Measurements from ENCODE around the gene IL18RAP.

The IL18RAP gene

GRCh38 chr2:102422910-102423309 is at the start of gene IL18RAP:
IL18RAP (plus strand) TSS chr2:102423160; CDS start chr2:102423278, 118 bp downstream.
- DNase-seq (ENCODE audit: low read depth), result no peak

GRCh38 chr2:102376052-102376591 is 46.8 kb upstream of the IL18RAP start:
- DNase-seq (ENCODE audit: low read depth), result no peak

GRCh38 chr2:102383722-102384121 is 39.2 kb upstream of the IL18RAP start:
- no peak for DNase-seq (ENCODE audit: low read depth)

GRCh38 chr2:102385522-102385921 is 37.4 kb upstream of the IL18RAP start:
- DNase-seq (ENCODE audit: low read depth), result no peak

GRCh38 chr2:102386004-102386403 is 37.0 kb upstream of the IL18RAP start:
- no peak for DNase-seq (ENCODE audit: low read depth)

- no peak for DNase-seq (ENCODE audit: low read depth)
Measured at GRCh38 chr2:102386867-102387541, 36.0 kb upstream of the IL18RAP start.

- no peak for DNase-seq (ENCODE audit: low read depth)
Measured at GRCh38 chr2:102387763-102388546, 35.0 kb upstream of the IL18RAP start.

- DNase-seq (ENCODE audit: low read depth), result no peak
Measured at GRCh38 chr2:102391565-102391964, 31.4 kb upstream of the IL18RAP start.

- no peak for DNase-seq (ENCODE audit: low read depth)
Measured at GRCh38 chr2:102392096-102392495, 30.9 kb upstream of the IL18RAP start.

GRCh38 chr2:102392942-102393341 is 30.0 kb upstream of the IL18RAP start:
- no peak for DNase-seq (ENCODE audit: low read depth)

- DNase-seq (ENCODE audit: low read depth), result no peak
Measured at GRCh38 chr2:102396012-102396411, 26.9 kb upstream of the IL18RAP start.

GRCh38 chr2:102397209-102397608 is 25.8 kb upstream of the IL18RAP start:
- DNase-seq (ENCODE audit: low read depth), result no peak

GRCh38 chr2:102399499-102400141 is 23.3 kb upstream of the IL18RAP start:
- no peak for DNase-seq (ENCODE audit: low read depth)

GRCh38 chr2:102401456-102401855 is 21.5 kb upstream of the IL18RAP start:
- DNase-seq (ENCODE audit: low read depth), result no peak

- no peak for DNase-seq (ENCODE audit: low read depth)
Measured at GRCh38 chr2:102401865-102402264, 21.1 kb upstream of the IL18RAP start.

GRCh38 chr2:102410952-102411351 is 12.0 kb upstream of the IL18RAP start:
- DNase-seq (ENCODE audit: low read depth), result no peak

- DNase-seq (ENCODE audit: low read depth), result no peak
Measured at GRCh38 chr2:102412199-102412598, 10.8 kb upstream of the IL18RAP start.

GRCh38 chr2:102417946-102418345 is 5.0 kb upstream of the IL18RAP start:
- no peak for DNase-seq (ENCODE audit: low read depth)

GRCh38 chr2:102418421-102418961 is 4.5 kb upstream of the IL18RAP start:
- no peak for DNase-seq (ENCODE audit: low read depth)

GRCh38 chr2:102420290-102420689 is 2.7 kb upstream of the IL18RAP start:
- no peak for DNase-seq (ENCODE audit: low read depth)

- no peak for DNase-seq (ENCODE audit: low read depth)
Measured at GRCh38 chr2:102421890-102422759, 835 bp upstream of the IL18RAP start.

All from fibroblast of the conjunctiva (primary cell).